HL-60 (cell line): Measurements from ENCODE around the gene CHADL. TPM values are rescaled to one million over a fixed set of nuclear protein-coding genes. Genes with fewer than 3 reads are reported as not detected.
"Not testable (repeated sequence)": the region's sequence is repeated elsewhere in the genome, so short reads cannot be mapped to it uniquely, and the experiment has no call there.

Experiments
- DNase-seq, 2 experiments: peaks; one replicate each; pipeline ENCODE4 v3.0.0-alpha.2; 2010 to 2020; ENCODE audit warnings: low read depth in 1 of 2, low spot score in 1 of 2
- H3K27ac ChIP-seq: fragments of 250-450 bp; sonication (Bioruptor Pico); replicated peaks from 2 replicates; pipeline ENCODE4 v1.5.1; 2020; ENCODE audit warnings: mild to moderate bottlenecking, moderate library complexity
- H3K27me3 ChIP-seq: fragments of 250-450 bp; sonication (Bioruptor Pico); 2 replicates; pipeline ENCODE4 v1.5.1; 2021; ENCODE audit warnings: mild to moderate bottlenecking, moderate library complexity; ENCODE audit not compliant: insufficient read depth, poor library complexity, severe bottlenecking
- H3K4me3 ChIP-seq: replicated peaks from 2 replicates; pipeline ENCODE4 v1.5.1; 2011; ENCODE audit warnings: mild to moderate bottlenecking, control low read depth, low read length; ENCODE audit not compliant: insufficient read depth
- POLR2AphosphoS5 ChIP-seq: IDR thresholded peaks from 2 replicates; pipeline ENCODE4 v1.6.1; 2012; ENCODE audit warnings: low read depth
- microRNA-seq: library from miRNA; unstranded; fragments of <30 nt; microRNA quantifications from one replicate; pipeline ENCODE4, GENCODE V29; 2018

The CHADL gene

GRCh38 chr22:41180362-41180761 is 60.4 kb downstream of the CHADL start:
- not testable (repeated sequence) for H3K4me3 ChIP-seq, DNase-seq, H3K27ac ChIP-seq, H3K27me3 ChIP-seq
- peak; percentile 43; the same call in 1 of the 2 replicates for TF ChIP-seq POLR2AphosphoS5

Small RNA genes lying within 50 kb of the gene (microRNA-seq; reads per million reads assigned to microRNA genes)
- not detected for gene MIR6889
